HG03280 (cell line): ENCODE data around the gene NFIL3.
A peak's percentile ranks its signal among the peaks of the same experiment; 100 is the strongest.

Experiments used
- ATAC-seq: cut with Tn5 transposase; IDR thresholded peaks from one replicate; pipeline ENCODE4 v1.9.1; 2021; ENCODE audit warnings: mild to moderate bottlenecking, moderate library complexity; ENCODE audit not compliant: unreplicated experiment

NFIL3 gene

GRCh38 chr9:91422758-91423711, 597 bp downstream of the NFIL3 start:
- ATAC-seq: peak; percentile 37

GRCh38 chr9:91421971-91422757, 1.5 kb downstream of the NFIL3 start:
- ATAC-seq: no peak

- ATAC-seq: no peak
These were observed 2.4 kb downstream of the NFIL3 start for GRCh38 chr9:91421128-91421765.

- no peak for ATAC-seq
These were observed 3.0 kb downstream of the NFIL3 start for GRCh38 chr9:91420501-91421127.

- ATAC-seq: no peak
These were observed 4.1 kb downstream of the NFIL3 start for GRCh38 chr9:91419222-91420191.

- no peak for ATAC-seq
These were observed 5.4 kb downstream of the NFIL3 start for GRCh38 chr9:91418215-91418610.

GRCh38 chr9:91417602-91418214, 5.9 kb downstream of the NFIL3 start:
- ATAC-seq: no peak

GRCh38 chr9:91416096-91416712, 7.4 kb downstream of the NFIL3 start:
- ATAC-seq: no peak

GRCh38 chr9:91415290-91415689, 8.3 kb downstream of the NFIL3 start:
- no peak for ATAC-seq

GRCh38 chr9:91412941-91413340, 10.7 kb downstream of the NFIL3 start:
- no peak for ATAC-seq

GRCh38 chr9:91411096-91411771, 12.4 kb downstream of the NFIL3 start:
- ATAC-seq: no peak

GRCh38 chr9:91410161-91410560, 13.5 kb downstream of the NFIL3 start:
- ATAC-seq: no peak

- ATAC-seq: no peak
These were observed 15.2 kb downstream of the NFIL3 start for GRCh38 chr9:91408475-91408874.

- no peak for ATAC-seq
These were observed 15.9 kb downstream of the NFIL3 start for GRCh38 chr9:91407580-91408318.

- ATAC-seq: no peak
These were observed 18.1 kb downstream of the NFIL3 start for GRCh38 chr9:91405343-91406077.

- no peak for ATAC-seq
These were observed 19.7 kb downstream of the NFIL3 start for GRCh38 chr9:91403665-91404543.
